ENCODE measurements around the gene CACNA1B.

The CACNA1B gene

DNA sequence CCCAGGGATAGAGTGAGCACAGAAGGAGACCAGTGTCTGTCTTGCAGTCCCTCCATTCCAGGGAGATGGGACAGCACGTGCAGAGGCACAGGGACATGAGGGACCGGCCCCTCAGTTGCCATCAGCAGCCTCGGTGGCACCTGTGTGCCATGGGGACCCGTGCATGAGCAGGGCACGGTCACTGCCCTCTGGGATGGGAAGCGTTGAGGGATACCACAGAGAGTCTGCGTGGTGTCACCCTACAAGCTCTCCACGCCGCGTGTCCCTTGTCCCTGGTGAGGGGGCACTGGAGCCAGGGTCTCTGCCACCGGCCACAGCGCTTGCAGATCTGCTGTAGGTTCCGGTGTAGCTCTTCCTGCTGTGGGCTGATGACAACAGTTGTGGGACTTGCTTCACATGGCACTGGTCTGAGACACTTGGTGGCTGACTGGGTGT, 108.1 kb downstream of the CACNA1B start:
- no peak for DNase-seq (ENCODE audit: low read depth, low spot score)

DNA sequence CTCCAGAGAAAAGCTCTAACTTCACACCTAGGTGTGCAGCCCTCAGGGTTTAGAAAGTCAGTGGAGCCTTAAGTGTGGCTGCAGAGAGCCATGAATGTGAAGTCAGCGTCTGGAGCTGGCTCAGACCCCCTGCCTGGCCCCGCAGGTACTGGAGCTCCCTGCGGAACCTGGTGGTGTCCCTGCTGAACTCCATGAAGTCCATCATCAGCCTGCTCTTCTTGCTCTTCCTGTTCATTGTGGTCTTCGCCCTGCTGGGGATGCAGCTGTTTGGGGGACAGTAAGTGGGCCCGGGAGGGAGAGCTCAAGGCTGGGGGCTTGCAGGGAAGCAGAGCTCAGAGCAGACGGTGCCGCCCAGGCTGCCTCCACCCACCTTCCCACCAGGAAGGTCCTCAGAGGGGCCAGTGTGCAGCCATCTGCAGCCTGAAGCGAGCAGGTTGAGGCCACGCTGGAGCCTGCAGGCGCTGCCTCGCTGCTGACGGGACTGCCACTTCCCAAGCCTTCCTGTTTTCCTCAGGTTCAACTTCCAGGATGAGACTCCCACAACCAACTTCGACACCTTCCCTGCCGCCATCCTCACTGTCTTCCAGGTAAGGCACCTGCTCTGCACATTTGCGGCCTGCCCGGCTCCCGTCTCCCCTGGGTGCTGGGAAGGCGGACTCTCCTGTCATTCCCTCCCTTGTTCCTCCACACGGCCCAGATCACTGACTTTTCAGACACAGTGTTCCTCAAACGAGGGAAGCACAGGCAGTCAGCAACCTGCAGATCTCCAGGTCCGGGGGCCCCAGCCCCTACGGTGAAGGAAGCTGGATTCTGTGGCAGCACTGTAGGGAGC, 108.9 kb downstream of the CACNA1B start:
- DNase-seq (ENCODE audit: low read depth, low spot score), result no peak

DNA sequence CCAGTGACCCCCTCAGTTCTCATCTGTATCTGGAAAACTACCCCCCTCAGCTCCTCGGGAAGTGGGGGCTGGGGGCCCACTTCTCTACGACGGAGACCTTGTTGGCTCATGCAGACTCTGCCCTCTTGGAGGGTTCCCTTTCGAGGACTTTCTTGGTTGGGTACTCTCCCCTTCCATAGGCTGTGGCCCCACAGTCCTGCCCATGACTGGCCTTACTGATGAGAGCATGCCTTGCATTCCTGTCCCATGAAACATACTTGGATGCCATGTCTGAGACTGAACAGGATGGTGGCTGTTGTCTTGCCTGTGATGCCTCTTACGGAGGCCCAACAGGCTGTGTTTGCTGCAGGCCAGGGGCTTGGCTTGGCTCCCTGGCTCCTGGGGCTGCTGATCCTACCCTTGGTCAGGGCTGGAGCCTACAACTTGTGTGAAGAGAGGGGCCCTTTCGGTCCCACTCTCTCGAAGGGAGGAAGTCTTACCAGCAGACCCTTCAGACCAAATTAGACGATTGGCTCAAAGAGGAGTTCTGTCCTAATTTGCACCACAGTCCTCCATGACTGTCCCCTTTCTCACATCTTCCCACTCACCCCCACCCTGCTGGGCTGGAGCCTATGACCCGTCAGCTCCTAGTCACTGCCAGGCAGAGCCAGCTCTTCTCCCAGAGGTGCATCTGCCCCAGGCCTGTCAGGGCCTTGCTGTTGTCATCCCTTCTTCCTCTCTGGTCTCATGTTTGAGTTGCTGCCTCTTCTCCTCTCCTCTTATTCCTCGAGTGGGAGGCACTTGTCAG, 109.9 kb downstream of the CACNA1B start:
- DNase-seq (ENCODE audit: low read depth, low spot score), result no peak

DNA sequence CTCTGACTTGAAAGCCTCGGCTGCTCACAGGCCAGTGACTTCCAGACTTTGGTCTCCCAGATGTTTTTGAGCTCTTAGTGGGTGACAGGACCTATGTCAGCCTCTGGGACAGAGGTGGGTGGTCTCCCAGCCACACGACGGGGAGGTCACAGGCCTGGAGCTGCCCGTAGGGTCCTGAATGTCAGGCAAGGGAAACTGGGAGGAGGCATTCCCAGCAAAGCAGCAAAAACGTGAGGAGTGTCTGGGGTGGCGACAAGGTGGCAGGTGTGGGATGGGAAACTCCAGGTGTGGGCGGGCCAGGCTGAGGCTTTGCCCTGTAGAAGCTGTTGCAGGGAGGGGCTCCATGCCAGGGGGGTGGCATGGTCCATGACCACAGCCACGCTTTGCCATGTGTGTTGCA, 110.5 kb downstream of the CACNA1B start:
- DNase-seq (ENCODE audit: low read depth, low spot score), result no peak

DNA sequence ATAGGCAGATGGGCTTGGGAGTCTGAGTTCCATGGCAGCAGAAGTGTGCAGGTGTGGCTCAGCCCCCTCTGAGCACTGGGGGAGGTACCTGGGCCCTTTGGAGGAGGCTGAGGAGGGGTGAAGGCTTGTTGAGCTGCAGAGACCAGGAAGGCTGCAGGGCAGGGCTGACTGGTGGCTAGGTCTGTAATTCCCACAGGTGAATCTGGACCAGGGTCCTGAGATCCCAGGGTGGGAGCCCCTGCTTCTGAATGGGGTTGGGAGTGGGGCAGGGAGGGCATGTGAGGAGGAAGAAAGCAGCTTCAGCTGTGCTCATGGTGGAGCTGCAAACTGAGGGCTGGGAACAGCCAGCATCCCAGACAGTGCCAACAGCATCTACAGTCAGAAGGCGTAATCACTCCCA, 111.1 kb downstream of the CACNA1B start:
- DNase-seq (ENCODE audit: low read depth, low spot score), result no peak

DNA sequence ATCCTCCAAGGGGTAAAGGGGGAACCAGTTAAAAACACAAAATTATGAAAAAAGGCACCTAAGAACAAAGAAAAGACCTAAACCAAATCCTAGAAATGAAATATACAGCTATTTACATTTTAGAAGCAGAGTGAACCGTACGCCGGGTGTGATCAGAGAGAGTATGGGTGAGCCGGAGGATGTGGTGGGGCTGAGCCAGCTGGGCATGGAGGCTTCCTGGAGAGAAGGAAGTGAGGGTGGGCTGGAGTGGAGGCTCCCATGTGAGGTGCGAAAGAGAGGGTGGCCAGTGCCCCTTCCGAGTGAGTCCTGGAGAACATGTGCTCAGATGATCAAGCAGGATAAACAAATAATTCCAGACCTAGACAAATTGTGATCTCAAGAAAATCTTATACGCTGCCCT, 111.6 kb downstream of the CACNA1B start:
- DNase-seq (ENCODE audit: low read depth, low spot score), result no peak

DNA sequence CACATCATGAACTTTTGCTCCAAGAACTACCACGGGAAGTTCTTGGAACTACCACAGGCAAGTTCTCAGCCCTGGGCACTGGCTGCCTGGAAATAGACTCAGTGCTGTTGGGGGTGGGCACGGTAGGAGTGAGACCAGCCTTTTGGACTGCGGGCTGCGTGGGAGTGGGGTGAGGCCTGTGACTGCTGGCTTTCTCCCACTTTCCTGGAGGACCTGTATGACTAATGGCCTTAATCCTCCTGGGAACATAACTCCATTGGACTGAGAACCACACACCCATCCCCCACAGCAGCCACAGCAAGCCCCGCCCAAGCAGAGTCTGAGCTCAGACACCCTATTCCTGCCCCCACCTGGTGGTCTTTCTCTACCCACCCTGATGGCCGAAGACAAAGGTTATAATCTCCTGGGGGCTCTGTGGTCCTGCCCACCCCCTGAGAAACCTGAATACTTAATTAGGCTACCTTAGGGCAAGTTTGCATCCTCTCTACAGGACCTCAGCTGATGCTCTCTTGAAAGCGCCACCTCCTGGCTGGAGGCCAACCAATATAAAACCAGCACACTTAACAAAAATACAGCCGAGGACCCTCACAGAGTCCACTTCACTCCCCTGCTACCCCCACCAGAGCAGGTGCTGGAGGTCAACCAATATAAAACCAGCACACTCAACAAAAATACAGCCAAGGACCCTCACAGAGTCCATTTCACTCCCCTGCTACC, 112.6 kb downstream of the CACNA1B start:
- no peak for DNase-seq (ENCODE audit: low read depth, low spot score)

DNA sequence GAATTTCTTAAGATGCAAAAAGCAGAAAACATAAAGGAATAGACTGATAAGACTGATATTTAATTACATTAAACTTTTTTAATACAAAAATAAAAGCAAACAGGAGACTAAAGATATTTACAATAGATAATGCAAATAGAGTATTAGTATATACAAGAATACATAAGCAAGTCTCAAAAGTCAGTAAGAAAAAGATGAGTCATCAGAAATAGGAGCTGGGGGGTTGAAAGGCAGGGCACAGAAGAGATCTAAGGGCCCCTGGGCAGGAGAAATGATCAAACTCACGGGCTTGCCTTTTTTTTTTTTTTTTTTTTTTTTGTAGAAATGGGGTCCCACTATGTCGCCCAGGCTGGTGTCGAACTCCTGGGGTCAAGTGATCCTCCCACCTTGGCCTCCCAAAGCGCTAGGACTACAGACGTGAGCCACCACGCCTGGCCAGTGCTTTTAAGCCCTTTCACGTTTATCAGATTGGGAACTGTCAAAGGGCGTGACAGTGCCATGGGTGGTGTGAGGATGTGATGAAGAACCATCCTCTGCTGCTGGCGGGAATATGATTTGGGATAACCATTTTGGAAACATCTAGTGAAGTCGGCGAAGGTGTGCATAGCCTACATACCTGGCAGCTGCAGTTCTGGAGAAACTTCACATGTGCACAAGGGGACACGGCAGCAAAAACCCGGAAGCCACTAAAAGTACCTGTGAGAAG, 126.1 kb downstream of the CACNA1B start:
- DNase-seq (ENCODE audit: low read depth, low spot score), result no peak

DNA sequence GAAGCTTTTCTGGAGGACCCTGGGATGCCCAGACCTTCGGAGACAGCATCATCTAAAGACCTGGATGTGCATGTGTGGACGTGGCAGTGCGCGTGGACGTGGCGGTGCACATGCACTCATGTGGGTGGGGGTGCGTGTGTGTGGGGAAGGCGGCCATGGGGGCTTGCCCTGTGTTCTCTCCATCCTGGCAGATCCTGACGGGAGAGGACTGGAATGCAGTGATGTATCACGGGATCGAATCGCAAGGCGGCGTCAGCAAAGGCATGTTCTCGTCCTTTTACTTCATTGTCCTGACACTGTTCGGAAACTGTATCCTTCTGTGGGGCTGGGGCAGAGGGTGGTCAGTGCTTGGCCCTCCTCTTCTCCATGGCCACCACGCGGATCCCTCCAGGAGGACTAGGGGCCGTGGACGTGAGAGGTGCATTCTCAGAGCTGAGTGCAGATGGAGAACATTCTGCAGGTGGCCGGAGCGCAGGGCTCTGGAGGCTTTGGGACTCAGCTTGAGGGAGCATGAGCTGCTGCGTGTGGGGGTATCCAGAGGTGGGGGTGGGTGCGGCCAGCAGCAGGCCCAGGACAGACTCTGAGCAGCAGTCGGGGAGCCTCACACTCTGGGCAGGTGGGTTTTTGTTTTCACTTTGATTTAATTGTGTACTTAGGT, 129.1 kb downstream of the CACNA1B start:
- DNase-seq (ENCODE audit: low read depth, low spot score), result no peak

DNA sequence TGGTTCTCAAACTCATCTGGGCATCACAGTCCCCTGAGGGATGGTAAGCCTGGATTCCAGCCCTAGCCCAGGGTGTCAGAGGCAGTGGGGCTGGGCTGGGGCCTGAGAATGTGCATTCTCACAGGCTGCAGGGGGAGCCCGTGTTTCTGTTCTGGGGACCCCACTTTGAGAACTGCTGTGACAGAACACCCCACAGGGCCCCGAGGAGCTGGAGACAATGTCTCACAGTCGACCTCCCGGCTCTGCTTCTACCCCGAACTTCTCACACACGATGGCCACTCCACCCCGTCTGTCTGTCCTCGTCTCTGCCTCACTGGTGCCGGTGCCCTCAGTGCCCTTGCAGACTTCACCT, 130.0 kb downstream of the CACNA1B start:
- no peak for DNase-seq (ENCODE audit: low read depth, low spot score)

DNA sequence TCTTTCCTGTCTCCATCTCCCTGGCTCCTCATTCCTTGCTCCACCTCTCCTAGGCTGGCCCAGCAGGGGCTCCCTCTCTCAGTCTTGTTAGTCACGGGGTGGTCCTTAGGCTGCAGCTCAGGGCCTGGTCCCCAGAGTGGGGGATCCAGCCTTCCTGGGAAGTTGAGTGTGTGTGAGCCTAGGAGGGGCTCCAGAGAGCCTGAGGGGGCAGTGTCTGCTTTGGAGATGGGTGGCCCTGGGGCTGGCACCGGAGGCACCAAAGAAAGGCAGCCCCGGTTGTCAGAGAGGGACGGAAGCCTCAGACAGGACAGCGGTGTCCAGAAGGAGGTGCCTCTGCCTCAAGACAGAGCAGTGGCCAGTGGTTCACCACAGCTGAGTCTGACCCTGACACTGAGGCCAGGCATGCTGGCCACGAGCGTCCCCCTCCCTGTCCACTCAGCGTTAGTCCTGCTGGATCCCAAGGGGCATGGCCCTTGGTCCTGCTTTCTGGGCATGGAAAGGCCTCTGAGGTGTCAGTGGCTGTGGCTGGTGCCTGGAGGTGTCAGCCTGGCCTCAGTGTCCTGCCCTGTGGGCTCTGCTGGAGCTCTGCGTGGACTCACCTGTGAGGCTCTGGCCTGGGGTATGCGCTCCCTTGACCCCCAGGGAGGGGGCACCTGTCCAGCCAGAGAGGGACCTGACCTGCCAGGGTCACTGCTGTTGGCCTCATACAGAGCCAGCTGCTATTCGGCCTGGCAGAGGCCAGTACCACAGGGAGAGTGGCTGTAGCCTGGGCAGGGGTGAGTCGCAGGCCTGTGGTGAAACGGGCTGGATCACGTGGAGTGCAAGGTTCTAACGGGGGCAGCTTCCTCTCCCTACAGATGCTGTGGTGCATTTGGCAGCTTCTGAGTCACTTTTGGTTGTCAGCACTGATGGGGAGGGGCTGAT, 130.6 kb downstream of the CACNA1B start:
- no peak for DNase-seq (ENCODE audit: low read depth, low spot score)

DNA sequence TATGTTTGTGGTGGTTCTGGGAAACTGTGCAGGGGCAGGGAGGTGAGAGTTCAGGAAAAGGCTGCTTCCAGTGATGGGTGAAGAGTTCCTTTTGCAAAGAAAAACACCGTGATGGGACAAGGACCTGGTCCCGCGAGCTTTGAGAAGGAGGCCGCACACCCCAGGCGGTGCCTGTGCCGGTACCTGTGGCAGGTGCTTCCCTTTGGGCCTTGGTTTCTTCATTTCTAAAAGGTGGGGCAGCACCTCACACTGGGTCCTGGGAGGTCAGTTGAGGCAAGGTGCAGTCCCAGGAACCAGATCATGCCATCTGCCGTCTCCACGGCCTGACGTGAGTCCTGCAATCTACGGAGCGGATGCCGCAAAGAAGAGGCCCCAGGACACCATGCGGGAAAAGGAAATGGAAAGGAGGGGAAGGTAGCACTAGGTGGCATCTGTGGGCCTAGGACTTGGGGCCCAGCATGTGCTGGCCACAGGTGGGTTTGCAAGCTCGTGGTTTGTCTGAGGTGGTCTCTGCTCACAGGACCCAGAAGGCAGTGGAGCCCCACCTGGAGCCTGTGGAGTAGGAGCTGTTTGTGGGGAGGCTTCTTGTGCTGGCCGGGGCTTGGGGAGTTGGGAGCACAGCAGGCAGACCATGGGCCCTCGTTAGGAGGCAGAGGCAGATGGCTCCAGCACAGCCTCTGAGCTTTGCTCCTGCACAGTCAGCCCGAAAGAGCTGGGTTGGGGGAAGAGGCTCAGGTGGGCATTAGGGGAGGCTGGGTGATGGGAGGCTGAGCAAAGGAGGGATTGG, 131.6 kb downstream of the CACNA1B start:
- no peak for DNase-seq (ENCODE audit: low read depth, low spot score)

DNA sequence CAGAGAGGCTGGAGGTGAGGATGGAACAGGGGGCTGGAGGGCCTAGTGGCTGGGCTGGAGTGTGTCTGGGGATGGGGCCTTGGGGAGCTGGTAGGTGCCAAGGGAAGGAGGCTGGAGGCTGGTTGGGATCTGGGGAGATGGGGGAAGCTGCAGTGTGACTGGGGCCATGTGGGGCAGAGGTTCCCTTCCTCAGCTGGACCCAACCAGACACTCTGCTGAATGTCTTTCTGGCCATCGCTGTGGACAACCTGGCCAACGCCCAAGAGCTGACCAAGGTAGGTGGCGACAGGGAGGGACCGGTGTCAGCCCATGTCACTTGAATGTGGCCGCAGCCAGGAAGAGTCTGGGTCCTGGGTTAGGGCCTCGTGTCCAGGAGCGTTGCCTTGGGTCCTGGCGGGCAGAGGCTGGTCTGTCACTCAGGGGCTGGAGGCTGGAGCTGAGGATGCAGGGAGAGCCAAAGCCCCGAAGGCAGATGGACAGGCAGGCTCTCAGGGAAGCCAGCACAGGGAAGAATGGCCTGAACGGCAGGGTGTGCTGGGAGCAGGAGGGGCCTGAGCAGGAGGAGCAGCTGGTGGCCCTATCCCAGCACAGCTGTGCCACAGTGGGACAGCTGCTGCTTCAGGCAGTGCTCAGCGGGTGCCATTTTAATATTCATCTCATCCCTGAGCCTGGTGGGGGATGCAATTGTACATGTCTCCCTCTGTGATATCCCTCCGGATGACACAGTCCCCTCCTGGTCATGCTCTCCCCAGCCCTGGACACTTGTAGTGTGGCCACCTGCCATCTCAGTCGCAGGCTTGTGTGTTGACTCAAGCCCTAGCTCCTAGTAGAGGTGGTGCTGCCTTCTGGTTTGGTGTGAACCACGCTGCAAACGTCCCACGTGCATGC, 132.5 kb downstream of the CACNA1B start:
- DNase-seq (ENCODE audit: low read depth, low spot score), result no peak

DNA sequence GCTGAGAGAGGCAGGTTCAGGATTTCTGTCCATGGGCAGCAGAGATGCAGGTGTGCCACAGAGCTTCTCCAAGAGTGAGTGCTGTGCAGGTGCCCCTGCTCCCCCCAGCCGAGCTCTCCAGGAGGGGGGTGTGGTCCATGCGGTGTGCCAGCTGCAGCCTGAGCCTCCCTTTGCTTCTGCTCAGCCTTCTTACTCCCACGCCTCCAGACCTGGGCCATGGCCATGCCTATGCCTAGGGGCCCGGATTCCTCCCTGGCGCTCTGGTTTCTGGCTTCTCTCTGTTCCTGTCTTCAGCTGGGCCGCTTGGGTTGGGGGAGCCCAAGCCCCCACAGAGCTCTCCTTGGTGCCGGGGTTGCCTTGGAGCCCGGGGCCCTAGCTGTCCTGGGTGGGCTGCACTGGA, 133.3 kb downstream of the CACNA1B start:
- DNase-seq (ENCODE audit: low read depth, low spot score), result no peak

DNA sequence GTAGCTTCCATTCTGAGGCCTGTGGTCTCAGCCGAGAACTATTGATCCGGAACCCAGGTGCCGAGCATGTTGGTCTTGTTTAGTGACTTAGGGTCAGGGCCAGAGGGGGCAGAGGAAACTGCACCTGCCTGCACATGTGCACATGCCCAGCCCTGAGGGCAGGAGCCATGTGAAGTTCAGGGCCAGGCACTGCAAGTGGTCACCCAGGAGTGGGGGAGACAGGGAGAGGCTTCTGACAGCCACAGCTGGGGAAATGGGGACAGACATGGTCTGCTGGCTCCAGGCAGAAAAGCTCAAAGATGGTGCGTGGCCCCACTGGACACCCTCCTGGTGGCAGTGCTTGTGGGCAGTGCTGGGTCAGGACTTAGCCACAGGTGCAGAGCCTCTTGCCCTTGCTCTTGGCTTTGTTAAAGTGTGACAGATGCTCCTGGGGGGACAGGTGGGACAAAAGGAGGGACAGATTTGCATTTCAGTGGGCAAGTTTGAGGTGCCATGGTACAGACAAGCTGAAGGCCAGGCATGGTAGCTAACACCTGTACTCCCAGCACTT, 134.4 kb downstream of the CACNA1B start:
- no peak for DNase-seq (ENCODE audit: low read depth, low spot score)

DNA sequence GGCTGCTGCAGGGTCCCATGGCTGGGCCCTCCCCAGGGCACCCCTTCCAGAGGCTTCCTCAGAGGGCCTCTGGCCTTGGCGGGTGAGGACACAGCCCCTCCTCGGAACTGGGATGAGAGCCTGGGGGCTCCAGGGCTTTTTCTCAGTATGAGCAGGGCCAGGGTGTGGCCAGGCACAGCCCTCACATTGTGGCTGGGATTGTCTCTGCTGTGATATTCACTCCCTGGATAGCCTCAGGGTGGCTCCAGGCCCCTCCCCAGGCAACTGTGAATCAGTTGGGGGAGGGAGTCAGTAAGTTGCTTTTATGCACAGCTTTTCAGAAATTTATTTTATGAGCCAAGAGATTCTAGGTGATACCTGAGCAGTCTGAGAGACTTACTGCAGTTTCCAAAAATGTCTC, 135.7 kb downstream of the CACNA1B start:
- no peak for DNase-seq (ENCODE audit: low read depth, low spot score)

DNA sequence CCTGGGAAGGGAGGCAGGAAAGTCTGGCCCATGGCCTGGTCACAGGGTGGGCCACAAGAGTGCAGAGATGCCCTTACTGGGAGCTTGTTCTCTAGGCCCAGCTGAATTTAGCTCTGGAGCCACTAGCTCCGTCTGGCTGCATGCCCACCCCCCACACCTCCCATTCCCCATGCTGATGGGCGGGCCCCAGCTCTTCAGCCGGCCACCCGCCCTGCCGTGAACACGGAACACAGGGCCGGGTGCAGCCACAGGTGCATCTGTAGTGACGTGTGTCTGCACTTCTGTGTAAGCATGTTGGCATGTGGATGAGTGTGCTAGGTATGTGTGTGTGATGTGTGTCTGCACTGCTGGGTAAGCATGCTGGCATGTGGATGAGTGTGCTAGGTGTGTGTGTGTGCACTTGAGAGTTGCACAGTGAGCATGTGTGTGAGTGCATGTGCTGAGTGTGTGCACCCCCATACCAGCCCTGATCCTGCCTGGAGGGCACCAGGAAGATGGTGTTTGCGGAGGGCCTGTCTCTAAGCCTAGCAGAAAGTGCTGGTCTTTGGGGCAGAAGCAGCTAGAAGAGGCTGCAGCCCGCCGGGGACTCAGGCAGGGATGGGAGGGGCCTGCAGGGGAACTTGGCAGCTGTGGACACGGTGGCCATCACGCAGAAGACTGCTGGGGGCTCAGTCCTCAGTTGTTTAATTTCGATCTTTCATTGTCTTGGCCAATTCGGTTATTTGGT, 136.4 kb downstream of the CACNA1B start:
- no peak for DNase-seq (ENCODE audit: low read depth, low spot score)

Measured in brain pericyte (primary cell).